Panc1 (cell line): ENCODE data around the gene SLC25A33.

Source experiments
- POLR2AphosphoS5 ChIP-seq: IDR thresholded peaks from 2 replicates; pipeline ENCODE4 v1.6.1; 2012; ENCODE audit warnings: mild to moderate bottlenecking, low read depth, low read length, moderate library complexity
- TCF7L2 ChIP-seq: IDR thresholded peaks from 2 replicates; pipeline ENCODE4 v1.6.1; 2011; ENCODE audit warnings: mild to moderate bottlenecking, low read depth, low read length, inconsistent platforms
- TF ChIP-seq, protein P1 (sequence below): fragments of 450-650 bp; IDR thresholded peaks from 2 replicates; pipeline ENCODE4 v1.5.1; 2017; ENCODE audit warnings: mild to moderate bottlenecking

- TF ChIP-seq POLR2AphosphoS5: no peak
- TF ChIP-seq, protein P1, sequence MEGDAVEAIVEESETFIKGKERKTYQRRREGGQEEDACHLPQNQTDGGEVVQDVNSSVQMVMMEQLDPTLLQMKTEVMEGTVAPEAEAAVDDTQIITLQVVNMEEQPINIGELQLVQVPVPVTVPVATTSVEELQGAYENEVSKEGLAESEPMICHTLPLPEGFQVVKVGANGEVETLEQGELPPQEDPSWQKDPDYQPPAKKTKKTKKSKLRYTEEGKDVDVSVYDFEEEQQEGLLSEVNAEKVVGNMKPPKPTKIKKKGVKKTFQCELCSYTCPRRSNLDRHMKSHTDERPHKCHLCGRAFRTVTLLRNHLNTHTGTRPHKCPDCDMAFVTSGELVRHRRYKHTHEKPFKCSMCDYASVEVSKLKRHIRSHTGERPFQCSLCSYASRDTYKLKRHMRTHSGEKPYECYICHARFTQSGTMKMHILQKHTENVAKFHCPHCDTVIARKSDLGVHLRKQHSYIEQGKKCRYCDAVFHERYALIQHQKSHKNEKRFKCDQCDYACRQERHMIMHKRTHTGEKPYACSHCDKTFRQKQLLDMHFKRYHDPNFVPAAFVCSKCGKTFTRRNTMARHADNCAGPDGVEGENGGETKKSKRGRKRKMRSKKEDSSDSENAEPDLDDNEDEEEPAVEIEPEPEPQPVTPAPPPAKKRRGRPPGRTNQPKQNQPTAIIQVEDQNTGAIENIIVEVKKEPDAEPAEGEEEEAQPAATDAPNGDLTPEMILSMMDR: no peak
- no peak for TF ChIP-seq TCF7L2
Observed at GRCh38 chr1:9610548-9610947, 71.3 kb downstream of the SLC25A33 start.
